GM19467 (cell line): Measurements from ENCODE around the gene SKA3.
"Not testable (repeated sequence)": the region's sequence is repeated elsewhere in the genome, so short reads cannot be mapped to it uniquely, and the experiment has no call there.

Source experiments
- ATAC-seq: cut with Tn5 transposase; IDR thresholded peaks from one replicate; pipeline ENCODE4 v1.9.1; 2021; ENCODE audit warnings: mild to moderate bottlenecking, moderate library complexity; ENCODE audit not compliant: unreplicated experiment

SKA3 gene

GRCh38 chr13:21171420-21171819 lies 4.9 kb downstream of the SKA3 start:
- no peak for ATAC-seq

GRCh38 chr13:21165606-21166005 lies 10.7 kb downstream of the SKA3 start:
- ATAC-seq = not testable (repeated sequence)

GRCh38 chr13:21164631-21165030 lies 11.7 kb downstream of the SKA3 start:
- no peak for ATAC-seq

- ATAC-seq = no peak
Observed at GRCh38 chr13:21152251-21152899, 24.0 kb downstream of the SKA3 start.

GRCh38 chr13:21150013-21150412 lies 26.3 kb downstream of the SKA3 start:
- no peak for ATAC-seq

- ATAC-seq = no peak
Observed at GRCh38 chr13:21149568-21149967, 26.8 kb downstream of the SKA3 start.

GRCh38 chr13:21148557-21149258 lies 27.6 kb downstream of the SKA3 start:
- no peak for ATAC-seq

GRCh38 chr13:21147827-21148226 lies 28.5 kb downstream of the SKA3 start:
- ATAC-seq = no peak

GRCh38 chr13:21142766-21143165 lies 33.6 kb downstream of the SKA3 start:
- no peak for ATAC-seq

- ATAC-seq = no peak
Observed at GRCh38 chr13:21139374-21139773, 37.0 kb downstream of the SKA3 start.

- ATAC-seq = no peak
Observed at GRCh38 chr13:21138561-21138960, 37.8 kb downstream of the SKA3 start.

- ATAC-seq = no peak
Observed at GRCh38 chr13:21137696-21138095, 38.7 kb downstream of the SKA3 start.

GRCh38 chr13:21135833-21136232 lies 40.5 kb downstream of the SKA3 start:
- not testable (repeated sequence) for ATAC-seq

- no peak for ATAC-seq
Observed at GRCh38 chr13:21134475-21134874, 41.9 kb downstream of the SKA3 start.

- ATAC-seq = no peak
Observed at GRCh38 chr13:21133077-21133476, 43.3 kb downstream of the SKA3 start.

- ATAC-seq = no peak
Observed at GRCh38 chr13:21130116-21130515, 46.2 kb downstream of the SKA3 start.

- ATAC-seq = no peak
Observed at GRCh38 chr13:21124852-21125251, 51.5 kb downstream of the SKA3 start.

GRCh38 chr13:21123956-21124355 lies 52.4 kb downstream of the SKA3 start:
- ATAC-seq = no peak

- ATAC-seq = no peak
Observed at GRCh38 chr13:21121616-21122015, 54.7 kb downstream of the SKA3 start.

GRCh38 chr13:21120191-21120590 lies 56.2 kb downstream of the SKA3 start:
- no peak for ATAC-seq

GRCh38 chr13:21119526-21119925 lies 56.8 kb downstream of the SKA3 start:
- ATAC-seq = no peak

- ATAC-seq = no peak
Observed at GRCh38 chr13:21118180-21118579, 58.2 kb downstream of the SKA3 start.
